ENCODE data around the gene GCG.

GRCh38 chr2:162174746-162175145 lies 22.7 kb upstream of the GCG start:
- no peak for TF ChIP-seq CTCF (IDR thresholded peaks at IDR 0.05; ENCODE audit: insufficient read depth, low read length)
- no peak for TF ChIP-seq POLR2AphosphoS5 (IDR thresholded peaks at IDR 0.05; ENCODE audit: low read depth)
- TF ChIP-seq REST (IDR thresholded peaks at IDR 0.05; ENCODE audit: insufficient replicate concordance, low read depth): no peak
- no peak for TF ChIP-seq GABPA (IDR thresholded peaks at IDR 0.05; ENCODE audit: low read depth)
- TF ChIP-seq SPI1 (IDR thresholded peaks at IDR 0.05; ENCODE audit: borderline replicate concordance, low read depth): no peak
